Activated T-cell treated with anti-CD3 and anti-CD28 coated beads for 24 hours (primary cell): ENCODE data around the gene PTPN20.

ENCODE experiments used
- DNase-seq: peaks from one replicate; pipeline ENCODE4 v3.0.0-alpha.2; 2020; ENCODE audit warnings: low read depth

PTPN20 gene

DNA sequence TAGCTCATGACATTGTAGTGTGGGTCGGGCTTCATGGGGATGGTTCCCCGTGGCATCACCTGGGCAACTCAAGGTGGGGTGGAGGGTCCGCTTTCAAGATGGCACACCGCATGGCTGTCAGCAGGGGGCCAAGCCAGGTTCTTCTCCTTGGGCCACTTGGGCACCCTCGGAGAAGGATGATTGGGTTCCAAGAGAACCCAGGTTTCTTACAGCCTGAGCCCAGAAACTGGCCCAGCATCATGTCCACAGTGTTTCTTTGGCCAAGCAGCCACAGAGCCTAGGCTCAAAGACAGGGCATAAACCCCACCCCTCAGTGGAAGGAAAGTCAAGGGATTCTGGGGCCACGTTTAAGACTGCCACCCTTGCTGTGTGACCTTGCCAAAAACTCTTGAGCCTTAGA is 110.6 kb downstream of the PTPN20 start:
- no peak for DNase-seq

DNA sequence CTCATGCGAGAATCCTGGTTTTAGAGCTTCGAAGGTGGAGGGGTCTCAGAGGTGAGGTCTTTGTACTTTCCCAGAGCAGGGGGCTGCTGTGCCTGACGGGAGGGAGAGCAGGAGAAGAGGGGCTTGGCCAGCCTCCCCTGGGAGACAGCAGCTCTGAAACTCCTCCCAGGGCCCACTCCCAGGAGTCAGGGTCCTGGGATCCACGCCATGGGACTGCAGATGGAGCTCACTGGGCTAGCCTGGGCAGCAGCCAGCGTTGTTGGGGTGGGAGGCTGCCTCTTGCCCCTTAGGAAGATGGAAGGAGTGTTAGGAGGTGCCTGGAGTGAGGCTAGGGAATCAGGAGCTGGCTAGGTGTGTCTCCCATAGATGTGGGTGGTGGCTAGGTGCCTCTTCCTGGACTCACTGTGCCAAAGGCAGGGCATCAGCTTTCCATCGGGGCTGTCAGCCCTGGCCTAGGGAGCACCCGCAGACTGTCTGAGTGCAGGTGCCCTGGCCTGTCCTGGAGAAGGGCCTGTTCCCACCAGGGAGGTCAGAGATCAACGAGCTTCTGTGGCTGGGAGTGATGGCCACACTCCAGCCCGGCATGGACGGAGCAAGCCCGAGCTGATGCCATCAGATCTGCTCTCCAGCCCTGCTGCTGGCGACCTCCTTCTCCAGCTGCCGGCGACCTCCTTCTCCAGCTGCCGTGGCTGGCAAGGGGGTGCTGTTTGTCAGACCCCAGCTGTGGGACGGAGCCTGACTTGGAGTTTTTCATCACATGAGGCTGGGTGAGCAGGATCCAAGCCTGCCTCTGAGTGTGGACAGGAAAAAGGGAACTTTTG is 111.3 kb downstream of the PTPN20 start:
- no peak for DNase-seq

DNA sequence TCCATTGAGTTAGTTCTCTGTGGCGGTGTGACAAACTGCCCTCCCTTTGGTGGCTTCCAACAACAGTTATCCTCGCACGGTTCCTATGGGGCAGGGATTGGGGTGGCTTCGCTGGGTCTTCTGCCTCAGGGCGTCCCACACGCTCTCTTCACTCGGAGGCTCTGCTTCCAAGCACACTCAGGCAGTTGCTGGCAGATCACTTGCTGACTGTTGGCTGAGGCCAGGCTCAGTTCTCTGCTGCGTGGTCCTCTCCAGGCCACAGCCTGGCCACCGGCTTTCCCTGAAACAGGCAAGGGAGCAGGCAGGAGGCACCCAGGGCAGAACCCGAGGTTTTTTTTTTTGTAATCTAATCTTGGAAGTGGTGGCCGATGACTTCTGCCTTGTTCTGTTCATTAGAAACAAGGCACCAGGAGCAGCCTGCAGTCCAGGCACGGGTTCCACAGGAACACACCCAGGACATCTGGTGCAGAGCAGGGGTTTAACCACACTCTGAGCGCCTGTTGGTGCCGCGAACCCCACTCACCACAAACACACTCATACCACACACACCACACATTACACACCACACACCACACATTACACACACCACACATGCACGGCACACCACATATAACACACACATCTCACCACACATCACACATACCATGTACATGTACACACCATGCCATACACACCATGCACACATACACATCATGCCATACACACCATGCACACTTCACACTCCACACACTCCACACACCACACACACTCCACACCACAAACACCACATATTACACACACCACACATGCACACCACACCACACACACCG is 112.2 kb downstream of the PTPN20 start:
- no peak for DNase-seq

DNA sequence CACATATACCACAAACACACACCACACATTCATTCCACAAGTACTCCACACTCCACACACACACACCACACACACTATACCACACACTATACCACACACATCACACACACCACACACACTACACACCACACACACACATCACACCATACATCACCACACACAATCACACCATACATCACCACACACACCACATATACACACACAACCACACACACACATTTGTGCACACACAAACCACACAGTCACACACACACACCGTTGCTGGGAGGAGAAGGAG is 112.8 kb downstream of the PTPN20 start:
- DNase-seq, result no peak

DNA sequence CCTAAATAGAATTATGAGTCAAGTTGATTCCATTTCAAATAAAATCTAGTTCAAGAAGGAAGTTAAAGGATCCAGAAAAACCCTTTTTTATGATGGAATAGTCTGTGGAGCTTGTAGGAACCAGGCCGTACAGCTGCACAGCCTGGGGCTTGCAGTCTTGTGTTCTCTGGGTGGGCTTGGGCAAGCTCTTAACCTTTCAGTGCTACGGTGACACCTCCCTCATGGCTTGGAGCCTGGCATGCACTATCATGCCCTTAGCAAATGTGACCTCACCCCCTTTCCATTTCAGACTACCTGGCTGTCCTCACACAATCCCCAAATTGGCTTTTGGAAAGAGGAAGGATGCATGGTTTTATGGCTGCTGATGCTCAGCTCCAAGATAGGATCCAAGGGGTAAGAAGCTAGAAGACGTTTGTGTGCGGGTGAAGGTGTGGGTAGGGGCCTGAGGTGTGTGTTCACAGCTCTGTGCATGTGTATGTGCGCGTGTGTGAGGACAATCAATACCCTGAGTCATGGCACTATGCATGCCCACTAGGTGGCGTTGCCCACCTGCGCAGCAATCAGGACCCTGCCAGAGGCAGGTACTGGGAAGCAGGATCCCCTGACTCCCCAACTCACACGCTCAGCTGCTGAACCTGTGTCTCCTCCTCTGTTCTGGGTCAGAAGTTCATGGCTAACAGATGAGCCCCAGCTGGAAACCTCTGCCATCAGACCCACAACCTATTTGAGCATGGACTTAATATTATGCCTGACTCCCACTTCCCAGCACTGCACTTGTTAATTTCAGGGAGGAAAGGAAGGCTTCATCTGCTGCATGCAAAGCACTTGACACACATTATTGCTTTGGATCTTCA is 113.4 kb downstream of the PTPN20 start:
- DNase-seq, result peak; percentile 54

DNA sequence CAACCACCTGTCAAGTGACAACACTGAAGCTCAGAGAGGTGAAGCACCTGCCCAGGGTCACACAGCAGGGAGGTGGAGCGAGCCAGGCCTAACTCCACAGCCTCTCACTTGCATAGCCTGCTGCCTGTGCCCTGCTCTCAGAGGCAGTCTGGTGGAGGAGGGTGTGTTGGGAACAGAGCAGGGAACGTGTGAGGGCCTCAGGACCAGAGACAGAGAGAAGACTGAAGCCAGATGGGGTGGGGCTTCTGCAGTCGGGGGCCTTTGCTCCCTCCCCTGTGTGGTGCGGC is 114.0 kb downstream of the PTPN20 start:
- no peak for DNase-seq

DNA sequence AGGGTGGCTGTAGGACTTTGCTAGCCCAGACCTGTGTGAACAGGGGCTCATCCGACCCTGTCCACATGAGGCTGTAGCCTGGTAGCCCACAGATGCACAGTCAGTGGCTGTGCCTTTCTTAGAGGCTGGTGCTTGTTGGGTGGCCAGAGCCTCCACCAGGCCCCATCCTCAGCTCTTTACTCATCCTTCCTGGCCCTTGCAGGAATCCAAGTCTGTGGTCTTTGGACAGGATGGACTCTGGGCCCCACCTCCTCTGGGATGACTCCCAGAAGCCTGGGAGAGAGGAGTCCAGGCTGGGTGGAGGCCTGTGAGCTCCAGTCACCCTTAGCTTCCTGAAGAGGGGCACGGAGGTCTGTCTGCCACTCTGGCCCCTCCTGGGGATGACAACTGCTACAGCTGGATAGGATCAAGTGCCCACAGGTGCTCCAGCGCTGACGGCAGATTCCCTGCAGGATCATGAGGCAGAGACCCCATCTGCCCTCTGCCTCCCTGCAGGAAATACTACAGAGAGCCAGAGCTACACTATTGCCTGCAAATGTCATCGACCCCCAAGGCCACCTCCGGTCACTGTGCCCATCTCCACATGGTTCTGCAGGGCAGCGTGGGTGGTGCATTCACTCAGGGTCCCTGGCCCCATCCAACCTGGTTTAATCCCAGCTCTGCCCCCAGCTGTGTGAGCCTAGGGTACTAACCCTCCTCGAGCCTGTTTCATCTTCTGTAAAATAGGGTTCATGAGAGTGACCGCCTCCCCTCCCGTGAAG is 114.5 kb downstream of the PTPN20 start:
- no peak for DNase-seq

DNA sequence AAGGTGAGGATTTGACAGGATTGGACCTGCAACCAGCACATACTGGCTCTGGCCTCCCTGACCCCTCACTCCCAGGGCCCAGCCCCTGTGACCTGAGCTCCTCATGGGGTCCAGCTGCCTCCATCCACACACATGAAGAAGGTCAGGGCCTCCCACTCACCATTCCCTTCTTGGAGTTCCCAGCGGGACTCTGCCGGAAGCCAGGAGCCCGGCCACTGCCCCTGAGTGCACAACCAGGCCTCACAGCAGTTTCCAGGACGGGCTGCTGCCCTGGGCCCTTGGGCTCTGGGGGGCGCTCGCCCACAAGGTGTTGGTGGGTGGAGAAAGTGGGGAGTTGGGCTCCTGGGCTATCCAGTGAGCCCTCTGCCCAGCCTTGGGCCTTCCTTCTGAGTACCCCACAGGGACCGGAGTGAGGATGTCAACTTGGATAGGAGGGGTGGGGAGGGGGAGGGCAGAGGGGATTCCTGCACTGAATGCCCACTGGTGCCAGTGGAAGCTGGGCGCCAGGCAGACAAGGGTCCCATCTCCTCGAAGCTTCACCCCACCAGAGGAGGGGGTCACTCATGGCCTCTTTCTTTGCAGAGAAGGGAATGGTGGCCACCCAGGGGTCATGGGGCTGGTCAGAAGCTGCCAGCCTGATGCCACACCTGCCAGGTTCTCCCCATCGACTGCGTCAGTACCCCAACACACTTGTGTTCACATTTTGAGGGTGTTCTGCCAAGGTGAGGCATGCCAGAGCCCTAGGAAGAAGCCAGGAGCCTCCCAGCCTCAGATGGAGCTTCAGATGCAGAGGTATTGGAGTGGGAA is 115.3 kb downstream of the PTPN20 start:
- DNase-seq, result no peak

DNA sequence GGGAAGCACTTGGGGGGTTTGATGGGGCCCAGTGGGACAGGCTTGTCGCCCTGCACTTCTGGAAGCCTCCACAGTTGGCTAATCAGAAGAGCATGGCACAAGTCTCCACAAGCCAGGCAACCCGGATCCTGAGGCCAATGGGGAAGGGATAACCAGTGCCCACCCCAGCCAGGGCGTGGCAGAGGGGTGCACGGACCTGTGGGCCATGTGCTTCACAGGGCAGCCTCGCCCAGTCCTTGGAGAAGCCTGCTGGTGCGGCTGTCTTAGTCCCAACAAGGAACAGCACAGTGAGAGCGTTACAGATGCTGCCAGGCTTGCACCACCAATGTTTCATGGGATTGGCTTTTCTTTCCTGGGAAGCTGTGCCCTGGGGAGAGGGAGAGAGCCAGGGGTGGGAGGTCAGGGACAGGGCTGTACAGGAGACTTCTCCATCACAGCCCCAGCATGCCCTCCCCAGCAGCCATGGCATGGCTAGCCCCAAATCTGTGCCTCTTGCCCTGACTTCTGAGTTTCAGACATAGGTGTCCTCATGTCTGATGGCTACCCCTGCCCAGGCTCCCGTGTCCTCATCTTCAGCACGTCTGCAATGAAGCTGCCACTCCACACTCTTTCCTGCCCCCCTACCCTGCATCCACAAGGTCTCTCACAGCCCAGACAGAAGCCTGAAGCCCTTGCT is 116.0 kb downstream of the PTPN20 start:
- no peak for DNase-seq

DNA sequence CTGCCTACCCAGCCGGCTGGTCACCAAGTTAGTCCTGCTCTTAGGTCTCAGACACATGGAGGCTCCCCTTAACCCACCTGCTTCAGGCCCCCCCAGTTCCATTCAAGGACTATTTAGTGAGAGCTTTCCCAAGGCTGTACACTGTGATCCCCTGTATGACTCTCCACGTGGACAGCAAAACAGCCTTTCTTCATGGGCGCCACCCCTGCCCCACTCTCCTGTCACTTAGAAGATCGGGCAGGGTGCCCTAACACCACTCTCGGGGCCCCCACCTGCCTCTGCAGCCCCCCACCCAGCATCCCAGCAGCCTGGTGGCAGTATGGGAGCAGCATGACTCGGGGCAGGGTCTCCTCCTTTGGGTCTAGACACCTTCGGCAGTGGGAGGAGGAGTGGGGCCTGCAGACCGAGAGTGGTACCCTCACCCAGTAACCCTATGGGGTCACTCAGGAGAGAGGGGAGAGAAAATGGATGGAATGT is 116.6 kb downstream of the PTPN20 start:
- DNase-seq, result no peak

DNA sequence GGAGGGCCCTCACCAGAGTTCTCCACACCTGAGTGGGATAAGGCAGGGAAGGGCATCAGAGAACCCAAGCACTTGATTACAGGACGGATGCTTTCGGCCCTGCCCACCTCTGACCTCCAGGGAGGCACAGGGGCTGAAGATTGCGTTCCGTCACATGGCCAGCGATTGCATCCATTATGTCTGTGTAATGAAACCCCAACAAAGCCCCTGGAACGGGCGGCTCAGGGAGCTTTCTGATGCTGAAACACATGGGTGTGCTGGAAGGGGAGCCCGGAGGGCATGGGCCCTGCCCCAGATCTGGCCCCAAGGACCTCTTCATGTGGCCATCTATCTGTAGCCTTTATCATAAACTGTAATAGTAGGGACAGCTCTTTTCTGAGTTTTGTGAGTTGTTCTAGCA is 117.2 kb downstream of the PTPN20 start:
- DNase-seq, result no peak

DNA sequence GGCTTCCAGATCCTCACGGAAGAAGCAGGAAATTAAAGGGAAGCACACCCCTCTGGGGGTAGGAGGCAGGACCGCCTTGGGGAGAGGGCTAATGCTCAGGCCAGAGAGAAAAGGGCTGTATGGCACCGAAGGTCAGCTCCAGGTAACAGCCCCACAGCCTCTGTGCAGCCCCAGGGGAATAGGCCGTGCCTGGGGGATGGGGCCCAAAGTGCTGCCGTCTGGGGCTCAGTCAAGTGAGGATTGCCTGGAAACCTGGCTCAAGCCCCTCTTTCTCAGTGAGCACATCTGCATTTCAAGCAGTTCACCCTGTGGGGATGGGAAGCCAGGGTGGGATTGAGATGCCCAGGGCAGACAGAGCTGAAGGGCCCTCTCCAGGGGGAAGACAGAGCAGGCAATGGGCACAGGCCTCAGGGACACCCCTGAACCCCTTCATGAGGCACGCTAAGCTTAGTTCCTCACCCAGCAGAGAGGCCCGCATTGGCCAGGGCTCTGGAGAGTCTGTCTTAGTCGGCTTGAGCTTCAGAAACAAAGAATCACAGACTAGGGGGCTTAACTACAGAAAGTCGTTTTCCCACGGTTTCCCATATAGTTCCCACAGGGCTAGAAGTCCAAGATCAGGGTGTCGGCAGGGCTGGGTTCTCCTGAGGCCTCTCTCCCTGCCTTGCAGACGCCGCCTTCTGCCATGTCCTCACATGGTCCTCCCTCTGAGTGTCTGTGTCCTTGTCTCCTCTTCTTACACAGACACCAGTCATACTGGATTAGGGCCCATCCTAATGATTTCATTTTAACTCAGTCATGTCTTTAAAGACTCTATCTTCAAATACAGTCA is 118.2 kb downstream of the PTPN20 start:
- no peak for DNase-seq

DNA sequence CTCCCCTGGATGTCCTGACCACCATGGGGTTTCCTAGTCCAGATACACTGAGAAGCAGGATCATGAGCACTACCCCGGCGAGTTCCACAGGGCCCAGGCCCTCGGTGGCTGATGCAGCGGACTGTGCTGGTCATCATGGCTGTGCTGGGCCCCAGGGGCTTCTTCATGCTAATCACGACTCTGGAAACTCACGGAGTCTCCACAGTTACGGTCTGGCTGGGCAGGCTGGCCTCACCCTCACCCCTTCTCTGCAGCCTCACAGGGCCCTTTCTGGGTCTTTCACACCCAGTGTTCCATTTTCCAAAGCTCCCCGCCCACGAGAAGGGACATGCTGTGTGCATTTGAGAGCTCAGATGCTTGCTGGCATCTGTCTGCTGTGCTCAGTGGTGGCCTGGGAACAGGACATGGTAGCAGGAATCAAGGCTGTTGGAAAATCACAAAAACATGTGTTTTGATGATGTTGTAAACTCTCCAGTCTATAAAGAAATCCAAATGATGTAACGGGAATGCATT is 119.0 kb downstream of the PTPN20 start:
- DNase-seq, result no peak

DNA sequence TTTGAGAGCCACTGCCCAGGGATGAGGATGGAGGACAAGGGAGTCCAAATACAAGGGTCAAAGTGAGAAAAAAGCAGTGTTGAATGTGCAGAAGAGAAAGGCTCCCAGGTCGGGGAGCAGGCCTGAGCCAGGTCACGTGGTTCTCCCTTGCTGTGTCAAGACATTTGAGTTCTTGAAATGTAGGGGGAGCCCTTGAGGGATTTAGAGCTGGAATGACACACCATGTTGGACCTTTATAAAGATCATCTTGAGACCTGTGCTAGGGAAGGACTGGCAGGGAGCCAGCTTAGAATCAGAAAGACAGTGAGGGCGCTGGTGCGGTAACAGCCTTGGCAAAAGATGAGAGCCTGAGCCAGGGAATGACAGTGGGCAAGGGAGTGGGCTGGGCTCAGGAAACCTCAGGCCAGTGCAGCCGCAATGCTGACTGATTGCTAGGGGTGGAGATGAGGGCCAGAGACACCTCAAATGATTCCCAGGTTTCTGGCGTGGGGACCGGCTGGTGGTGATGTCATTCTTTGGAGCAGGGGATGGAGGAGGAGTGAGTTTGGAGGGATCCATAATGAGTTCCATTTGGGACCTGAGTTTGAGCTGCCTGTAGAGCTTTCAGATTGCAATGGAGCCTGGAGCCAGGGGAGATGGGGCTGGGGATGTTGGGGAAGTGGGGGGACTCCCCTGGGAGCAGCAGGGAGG is 120.1 kb downstream of the PTPN20 start:
- DNase-seq, result no peak

DNA sequence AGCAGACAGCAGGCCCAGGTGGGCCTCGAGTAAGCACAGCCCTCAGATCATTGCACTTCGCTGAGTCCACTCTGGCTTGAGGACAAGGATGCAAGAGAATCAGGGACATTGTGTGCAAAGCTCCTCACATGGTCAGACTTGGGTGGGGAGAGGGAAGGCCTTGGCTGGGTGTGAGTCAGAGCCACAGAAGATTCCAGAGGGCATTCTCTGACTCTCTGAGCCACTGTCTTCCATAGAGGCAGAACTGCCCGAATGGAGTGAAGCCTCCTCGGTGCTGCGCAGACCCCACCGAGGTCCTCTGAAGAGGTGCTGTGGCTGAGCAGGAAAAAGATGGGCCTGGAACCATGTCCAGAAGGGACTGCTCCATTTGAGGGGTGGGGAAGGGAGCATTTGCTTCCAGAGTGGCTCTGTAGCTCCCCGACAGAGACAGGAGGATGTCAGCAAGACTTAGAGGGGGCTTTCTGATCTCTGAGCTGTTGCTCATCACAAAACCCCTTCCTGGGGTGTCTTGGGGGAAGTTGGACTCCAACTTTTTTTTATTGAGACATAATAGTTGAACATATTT is 120.8 kb downstream of the PTPN20 start:
- DNase-seq, result no peak

DNA sequence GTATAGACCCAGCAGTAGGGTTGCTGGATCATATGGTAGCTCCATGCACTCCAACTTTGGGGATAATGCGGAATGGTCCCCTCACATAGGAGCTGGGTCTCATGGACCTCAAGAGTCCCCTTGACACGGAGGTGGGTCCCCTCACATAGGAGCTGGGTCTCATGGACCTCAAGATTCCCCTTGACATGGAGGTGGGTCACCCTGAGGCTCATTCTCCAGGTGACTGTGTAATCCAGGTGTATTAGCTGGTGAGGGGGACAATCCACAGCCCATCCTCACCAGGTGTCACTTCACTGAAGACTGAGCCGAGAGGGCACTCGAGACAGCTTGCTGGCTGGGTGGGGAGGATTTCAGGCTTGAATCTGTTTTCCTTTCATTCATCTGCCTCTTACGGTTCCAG is 121.9 kb downstream of the PTPN20 start:
- DNase-seq, result no peak

DNA sequence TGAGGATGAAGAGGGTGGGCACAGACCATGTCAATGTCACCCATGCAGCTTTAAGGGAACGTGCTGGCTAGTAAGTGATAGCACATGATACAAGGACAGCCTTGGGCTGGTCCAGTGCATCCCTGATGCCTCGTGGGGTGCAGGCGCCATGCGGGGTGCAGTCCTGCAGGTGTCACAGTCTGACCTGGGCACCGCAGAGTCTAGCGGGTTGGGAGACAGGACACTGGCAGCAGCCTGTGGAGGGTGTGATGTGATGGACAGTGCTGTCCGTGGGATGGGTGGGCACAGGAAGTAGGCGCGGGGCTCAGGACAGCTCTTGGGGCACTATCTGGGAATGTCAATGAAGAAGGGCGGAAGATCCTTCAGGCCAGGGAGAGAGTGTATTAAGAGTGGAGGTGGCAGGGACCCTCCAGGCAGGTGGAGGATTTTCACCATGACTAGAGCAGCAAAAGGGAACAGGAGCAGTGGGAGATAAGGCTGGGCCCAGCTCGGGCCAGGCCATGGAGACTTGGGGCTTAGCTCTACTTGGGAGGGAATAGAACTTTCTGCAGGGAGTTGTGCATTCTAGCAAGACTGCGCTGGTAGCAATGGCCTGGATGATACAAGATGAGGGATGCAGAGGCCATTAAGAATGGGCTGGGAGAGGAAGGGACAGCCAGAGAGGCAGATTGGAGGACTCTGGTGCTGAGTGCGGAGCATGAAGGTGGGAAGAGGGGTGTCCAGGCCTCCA is 122.5 kb downstream of the PTPN20 start:
- DNase-seq, result no peak
